NB4 (cell line): ENCODE results near the gene SMG1.
"Not testable (repeated sequence)": the region's sequence is repeated elsewhere in the genome, so short reads cannot be mapped to it uniquely, and the experiment has no call there.

Experiments
- MAX ChIP-seq: IDR thresholded peaks from 2 replicates; pipeline ENCODE4 v1.6.1; 2011; ENCODE audit warnings: low read depth, low read length
- MYC ChIP-seq: IDR thresholded peaks from 2 replicates; pipeline ENCODE4 v1.6.1; 2011; ENCODE audit warnings: low read depth, low read length
- POLR2A ChIP-seq: IDR thresholded peaks from 2 replicates; pipeline ENCODE4 v1.6.1; 2011; ENCODE audit warnings: mild to moderate bottlenecking; ENCODE audit not compliant: insufficient read length; ENCODE audit errors: extremely low read depth
- TF ChIP-seq, protein P1 (sequence below): IDR thresholded peaks from one replicate; pipeline ENCODE4 v1.5.1; 2012; ENCODE audit warnings: low read depth, low read length

DNA sequence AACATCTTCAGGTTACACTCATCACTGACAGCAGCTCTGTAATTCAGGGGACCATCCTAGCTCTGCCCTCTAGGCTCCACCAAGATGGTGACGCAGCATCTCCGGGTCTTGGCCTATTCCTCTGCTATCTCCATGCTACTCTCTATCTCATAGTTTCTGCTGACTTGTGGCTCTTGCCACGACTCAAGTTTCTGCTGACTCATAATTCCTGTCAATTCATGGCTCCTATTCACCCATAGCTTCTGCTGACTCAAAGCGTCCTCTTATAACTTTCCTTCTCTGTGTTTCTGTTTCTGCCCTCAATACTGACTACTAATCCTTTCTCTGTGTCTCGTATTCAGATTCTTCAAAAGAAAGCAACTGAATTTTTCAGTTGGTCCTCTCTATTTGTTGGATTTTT lies 163.5 kb downstream of the SMG1 start:
- TF ChIP-seq, protein P1, sequence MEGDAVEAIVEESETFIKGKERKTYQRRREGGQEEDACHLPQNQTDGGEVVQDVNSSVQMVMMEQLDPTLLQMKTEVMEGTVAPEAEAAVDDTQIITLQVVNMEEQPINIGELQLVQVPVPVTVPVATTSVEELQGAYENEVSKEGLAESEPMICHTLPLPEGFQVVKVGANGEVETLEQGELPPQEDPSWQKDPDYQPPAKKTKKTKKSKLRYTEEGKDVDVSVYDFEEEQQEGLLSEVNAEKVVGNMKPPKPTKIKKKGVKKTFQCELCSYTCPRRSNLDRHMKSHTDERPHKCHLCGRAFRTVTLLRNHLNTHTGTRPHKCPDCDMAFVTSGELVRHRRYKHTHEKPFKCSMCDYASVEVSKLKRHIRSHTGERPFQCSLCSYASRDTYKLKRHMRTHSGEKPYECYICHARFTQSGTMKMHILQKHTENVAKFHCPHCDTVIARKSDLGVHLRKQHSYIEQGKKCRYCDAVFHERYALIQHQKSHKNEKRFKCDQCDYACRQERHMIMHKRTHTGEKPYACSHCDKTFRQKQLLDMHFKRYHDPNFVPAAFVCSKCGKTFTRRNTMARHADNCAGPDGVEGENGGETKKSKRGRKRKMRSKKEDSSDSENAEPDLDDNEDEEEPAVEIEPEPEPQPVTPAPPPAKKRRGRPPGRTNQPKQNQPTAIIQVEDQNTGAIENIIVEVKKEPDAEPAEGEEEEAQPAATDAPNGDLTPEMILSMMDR: not testable (repeated sequence)
- not testable (repeated sequence) for TF ChIP-seq POLR2A, MAX, MYC
